Measurements from ENCODE around the gene NUCKS1. TPM values are rescaled to one million over a fixed set of nuclear protein-coding genes. Genes with fewer than 3 reads are reported as not detected.

NUCKS1 gene
- total and polyA plus RNA-seq, 2 of the 13 experiments (the other 11 are each of a cell fraction or from before 2014, with no cell fraction given): 35.5 to 117 TPM

- TF ChIP-seq NFIB (CRISPR knock-in tag; IDR thresholded peaks at IDR 0.05; ENCODE audit: borderline replicate concordance) (no peak), EEA1 (CRISPR knock-in tag; IDR thresholded peaks at IDR 0.05; ENCODE audit: borderline replicate concordance) (no peak)
Measured at GRCh38 chr1:205664399-205665017, 85.5 kb downstream of the NUCKS1 start (continued).

GRCh38 chr1:205663286-205663936 is 86.6 kb downstream of the NUCKS1 start:
- H3K27ac ChIP-seq (ENCODE audit: extremely low read length, insufficient read depth, low read length): no peak overlapping the region
- FAIRE-seq: no peak
- H3K36me3 ChIP-seq (replicated peaks in 1 of 2; ENCODE audit: control insufficient read depth in 1 of 2, insufficient read depth in 2 of 2, low read length in 2 of 2): peaks cover 0 to 1% of the 10 kb centered on the region in 2 experiments; a peak in 1 of 5 replicates
- DNase-seq (ENCODE audit: low spot score): no peak
- 96% methylated on average over 14 of the region's 18 CpGs for WGBS (ENCODE audit: low lambda C conversion rate)
- H3K27me3 ChIP-seq (ENCODE audit: control insufficient read depth in 1 of 2, insufficient read depth in 2 of 2, low read length in 2 of 2): no peaks in the 10 kb centered on the region
- no peak overlapping the region for H2AFZ ChIP-seq (ENCODE audit: low read length)
- ChIA-PET CTCF (ENCODE audit: low intra/inter-chr PET ratio, low total read pairs) (no interaction called here), POLR2A (no interaction called here)
- in situ Hi-C loops (cut with HindIII; ENCODE audit: extremely low pct_ligation_motif_present, low pct_unique_long_range_greater_than_20kb) (no loop called here), intact Hi-C loops (cut with micrococcal nuclease; ENCODE audit: unreplicated experiment) (no loop called here)
- H3K9me3 ChIP-seq (ENCODE audit: low read length): no peaks in the 10 kb centered on the region
- H3K4me1 ChIP-seq (ENCODE audit: insufficient read depth, low read length): peaks cover 49% of the 10 kb centered on the region
- H3K79me2 ChIP-seq (ENCODE audit: insufficient read depth, low read length): no peaks in the 10 kb centered on the region
- H4K20me1 ChIP-seq (ENCODE audit: insufficient read depth, low read length): no peaks in the 10 kb centered on the region
- no peak overlapping the region for H3K4me2 ChIP-seq (ENCODE audit: low read depth, low read length)
- BruUV-seq (replicated peaks): no TSS peak
- H3K9ac ChIP-seq (ENCODE audit: insufficient read depth, low read depth, low read length): no peak overlapping the region
- TF ChIP-seq CENPBD1 (CRISPR knock-in tag; IDR thresholded peaks at IDR 0.05; ENCODE audit: borderline replicate concordance, low read depth): no peak
- TF ChIP-seq ZNF629 (CRISPR knock-in tag; conservative IDR thresholded peaks at IDR 0.05): peak; percentile 70
- no peak overlapping the region for H3K4me3 ChIP-seq (replicated peaks in 1 of 3; ENCODE audit: insufficient read depth in 1 of 3, low read depth in 2 of 3, low read length in 3 of 3)
- no peak for ATAC-seq

Small RNA genes lying within 50 kb of the gene (small RNA-seq; reads per million reads assigned to genes)
- gene RF00017 (ENCODE audit: insufficient read depth in 2 of 3, insufficient read length in 3 of 3, low read depth in 2 of 3, low replicate concordance in 1 of 3) (0 reads per million in 3 experiments), gene RF00139 (ENCODE audit: insufficient read depth in 2 of 3, insufficient read length in 3 of 3, low read depth in 2 of 3, low replicate concordance in 1 of 3) (0 reads per million in 3 experiments)

Other genes starting within 250 kb of the NUCKS1 start
- 3.2 and 6.4 TPM in 2 replicates for gene CDK18, start 245.5 kb downstream of the NUCKS1 start, total RNA-seq (2016; rRNA removed; fragmentation: Illumina TruSeq; extraction: Trizol)
- gene CDK18, start 245.5 kb downstream of the NUCKS1 start, polyA plus RNA-seq (2011; rRNA removed): 38.8 and 45.3 TPM in 2 replicates
- 13.1 and 15.0 TPM in 2 replicates for gene ELK4, start 118.2 kb downstream of the NUCKS1 start, total RNA-seq (2016; rRNA removed; fragmentation: Illumina TruSeq; extraction: Trizol)
- gene ELK4, start 118.2 kb downstream of the NUCKS1 start, polyA plus RNA-seq (2011; rRNA removed): 6.8 and 8.3 TPM in 2 replicates
- gene SLC45A3, start 69.7 kb downstream of the NUCKS1 start, total RNA-seq (2016; rRNA removed; fragmentation: Illumina TruSeq; extraction: Trizol): 1.9 and 3.4 TPM in 2 replicates
- gene SLC45A3, start 69.7 kb downstream of the NUCKS1 start, polyA plus RNA-seq (2011; rRNA removed): 4.1 and 7.3 TPM in 2 replicates
- gene RAB29, start 25.3 kb upstream of the NUCKS1 start, total RNA-seq (2016; rRNA removed; fragmentation: Illumina TruSeq; extraction: Trizol): 10.1 and 13.1 TPM in 2 replicates
- gene RAB29, start 25.3 kb upstream of the NUCKS1 start, polyA plus RNA-seq (2011; rRNA removed): 8.7 and 10.0 TPM in 2 replicates
- 1.3 and 2.2 TPM in 2 replicates for gene SLC41A1, start 63.0 kb upstream of the NUCKS1 start, total RNA-seq (2016; rRNA removed; fragmentation: Illumina TruSeq; extraction: Trizol)
- gene SLC41A1, start 63.0 kb upstream of the NUCKS1 start, polyA plus RNA-seq (2011; rRNA removed): 4.2 and 4.6 TPM in 2 replicates
- gene PM20D1, start 100.0 kb upstream of the NUCKS1 start, total RNA-seq (2016; rRNA removed; fragmentation: Illumina TruSeq; extraction: Trizol): not detected in 2 replicates
- gene PM20D1, start 100.0 kb upstream of the NUCKS1 start, polyA plus RNA-seq (2011; rRNA removed): not detected in 2 replicates
- gene SLC26A9, start 193.3 kb upstream of the NUCKS1 start, total RNA-seq (2016; rRNA removed; fragmentation: Illumina TruSeq; extraction: Trizol): 0.04 and 0.15 TPM in 2 replicates
- 0.03 and 0.11 TPM in 2 replicates for gene SLC26A9, start 193.3 kb upstream of the NUCKS1 start, polyA plus RNA-seq (2011; rRNA removed)

Measured in HepG2 (cell line).